Retinal pigment epithelial cell (primary cell): ENCODE results near the gene ADARB2.

Source experiments
- DNase-seq: peaks from one replicate; pipeline ENCODE4 v3.0.0-alpha.2; 2010; ENCODE audit warnings: low read depth
- H3K4me3 ChIP-seq: 2 replicates; pipeline ENCODE4 v1.5.1; 2011; ENCODE audit warnings: mild to moderate bottlenecking, low read length, control low read depth, moderate library complexity
- TF ChIP-seq, protein P1 (sequence below): conservative IDR thresholded peaks from 2 replicates; pipeline ENCODE4 v1.5.1; 2011; ENCODE audit warnings: low read depth, low read length, control low read depth, inconsistent platforms

ADARB2 gene

DNA sequence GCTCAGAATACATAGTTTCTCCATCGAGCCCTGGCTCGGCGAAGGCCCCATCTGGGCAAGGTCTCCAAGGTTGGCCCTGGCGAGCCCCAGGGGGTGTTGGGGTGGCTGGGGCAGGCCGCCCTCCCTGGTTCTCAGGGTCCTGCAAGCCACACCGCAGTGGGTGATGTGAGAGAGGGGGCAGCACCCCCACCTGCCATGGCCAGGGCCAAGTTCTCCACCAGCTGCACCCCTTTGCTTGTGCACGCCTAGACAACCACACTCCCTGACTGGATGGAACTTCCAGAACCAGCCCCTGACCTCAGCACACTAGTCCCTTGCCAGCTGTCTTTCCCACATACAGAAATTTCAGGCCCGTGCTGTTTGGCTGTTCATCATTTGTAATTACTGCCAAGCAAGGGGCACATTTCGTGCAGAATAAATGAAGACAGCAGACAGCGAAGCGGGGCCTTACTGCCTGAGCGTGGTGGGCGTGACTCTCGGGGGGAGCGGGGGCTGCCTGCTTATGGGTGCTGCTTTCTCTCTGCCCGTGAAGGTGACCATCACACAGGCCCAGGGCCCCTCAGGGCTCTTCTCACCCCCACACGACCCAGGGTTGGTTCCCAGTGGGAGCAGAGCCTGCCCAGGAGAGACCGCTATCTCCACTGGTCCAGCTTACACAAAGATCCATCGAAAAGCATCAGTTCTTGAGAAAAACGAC is 85.9 kb downstream of the ADARB2 start:
- no peak for DNase-seq
- TF ChIP-seq, protein P1, sequence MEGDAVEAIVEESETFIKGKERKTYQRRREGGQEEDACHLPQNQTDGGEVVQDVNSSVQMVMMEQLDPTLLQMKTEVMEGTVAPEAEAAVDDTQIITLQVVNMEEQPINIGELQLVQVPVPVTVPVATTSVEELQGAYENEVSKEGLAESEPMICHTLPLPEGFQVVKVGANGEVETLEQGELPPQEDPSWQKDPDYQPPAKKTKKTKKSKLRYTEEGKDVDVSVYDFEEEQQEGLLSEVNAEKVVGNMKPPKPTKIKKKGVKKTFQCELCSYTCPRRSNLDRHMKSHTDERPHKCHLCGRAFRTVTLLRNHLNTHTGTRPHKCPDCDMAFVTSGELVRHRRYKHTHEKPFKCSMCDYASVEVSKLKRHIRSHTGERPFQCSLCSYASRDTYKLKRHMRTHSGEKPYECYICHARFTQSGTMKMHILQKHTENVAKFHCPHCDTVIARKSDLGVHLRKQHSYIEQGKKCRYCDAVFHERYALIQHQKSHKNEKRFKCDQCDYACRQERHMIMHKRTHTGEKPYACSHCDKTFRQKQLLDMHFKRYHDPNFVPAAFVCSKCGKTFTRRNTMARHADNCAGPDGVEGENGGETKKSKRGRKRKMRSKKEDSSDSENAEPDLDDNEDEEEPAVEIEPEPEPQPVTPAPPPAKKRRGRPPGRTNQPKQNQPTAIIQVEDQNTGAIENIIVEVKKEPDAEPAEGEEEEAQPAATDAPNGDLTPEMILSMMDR: no peak
- no peak overlapping the region for H3K4me3 ChIP-seq

DNA sequence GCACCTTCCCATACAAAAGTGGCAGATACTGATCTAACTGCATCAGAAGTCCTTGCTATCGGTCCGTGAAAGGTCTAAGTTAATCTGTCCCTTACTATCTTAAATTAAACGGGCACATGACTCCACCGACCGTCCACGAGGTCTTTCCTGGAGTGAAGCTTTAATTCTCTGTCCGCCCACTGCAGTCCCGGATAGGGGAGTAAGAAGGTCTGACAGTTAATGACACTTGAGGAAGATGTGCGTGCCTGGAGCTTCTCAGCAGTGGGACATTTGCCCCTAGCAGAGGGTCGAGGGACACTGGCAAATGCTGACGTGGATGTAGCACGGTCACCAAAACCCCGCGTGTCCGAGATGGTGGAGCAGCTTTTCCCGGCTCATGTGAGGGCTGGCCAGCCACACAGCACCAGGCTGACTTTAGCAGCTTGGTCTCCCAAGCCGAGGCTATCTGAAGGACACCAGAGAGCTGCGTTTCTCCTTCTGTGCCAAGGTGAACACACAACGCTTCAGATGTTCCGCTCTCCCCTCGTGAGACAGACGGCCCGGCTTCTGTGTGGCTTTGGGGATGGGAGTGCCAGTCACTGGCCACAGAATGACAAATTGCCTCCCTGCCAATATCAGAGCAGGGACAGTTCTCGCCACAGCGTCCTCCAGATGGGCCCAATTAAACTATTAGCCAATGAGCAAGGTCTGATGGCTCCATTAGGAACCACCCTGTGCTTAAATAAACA is 86.6 kb downstream of the ADARB2 start:
- H3K4me3 ChIP-seq: no peak overlapping the region
- no peak for DNase-seq
- TF ChIP-seq, protein P1: no peak

DNA sequence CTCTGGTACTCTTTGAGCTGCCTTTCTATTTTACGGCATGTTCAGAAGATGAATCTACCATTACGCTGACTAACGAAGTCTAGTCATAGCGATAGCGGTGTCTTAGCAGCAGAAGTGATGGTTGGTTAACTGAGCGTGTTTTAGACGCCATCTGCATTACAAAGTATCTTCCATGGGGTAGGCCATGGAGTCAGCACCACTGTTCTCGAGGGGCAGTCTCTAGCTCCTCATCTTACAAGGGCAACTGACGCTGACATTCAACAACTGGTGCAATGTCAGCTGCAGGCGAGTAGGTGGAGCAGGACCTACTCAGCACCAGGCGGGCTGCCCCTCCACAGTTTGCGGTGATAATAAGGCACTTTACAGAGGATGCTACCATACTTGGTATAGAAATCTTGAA is 88.7 kb downstream of the ADARB2 start:
- DNase-seq: no peak

DNA sequence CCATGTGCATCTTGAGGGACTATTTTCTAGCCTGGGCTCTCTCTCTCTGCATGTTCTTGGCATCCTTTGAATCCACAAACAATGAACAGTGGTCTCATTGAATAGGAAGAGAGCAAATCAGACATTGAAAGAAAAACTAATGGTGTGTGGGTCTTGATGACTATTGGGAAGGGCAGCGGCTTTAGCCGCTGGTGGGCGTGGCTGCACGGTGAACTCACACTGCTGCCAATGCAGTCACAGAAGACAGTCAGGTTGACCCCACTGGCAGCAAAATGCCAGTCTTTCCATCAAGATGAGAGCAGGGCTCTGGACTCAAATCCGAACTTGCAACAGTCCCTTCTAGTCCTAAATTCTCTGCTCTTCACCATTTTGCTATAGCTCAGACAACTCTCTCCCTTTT is 91.0 kb downstream of the ADARB2 start:
- no peak for DNase-seq
- H3K4me3 ChIP-seq: no peak overlapping the region
- TF ChIP-seq, protein P1: no peak

More for the DNA sequence above, 88.7 kb downstream of the ADARB2 start:
- TF ChIP-seq, protein P1: no peak
- H3K4me3 ChIP-seq: no peak overlapping the region

DNA sequence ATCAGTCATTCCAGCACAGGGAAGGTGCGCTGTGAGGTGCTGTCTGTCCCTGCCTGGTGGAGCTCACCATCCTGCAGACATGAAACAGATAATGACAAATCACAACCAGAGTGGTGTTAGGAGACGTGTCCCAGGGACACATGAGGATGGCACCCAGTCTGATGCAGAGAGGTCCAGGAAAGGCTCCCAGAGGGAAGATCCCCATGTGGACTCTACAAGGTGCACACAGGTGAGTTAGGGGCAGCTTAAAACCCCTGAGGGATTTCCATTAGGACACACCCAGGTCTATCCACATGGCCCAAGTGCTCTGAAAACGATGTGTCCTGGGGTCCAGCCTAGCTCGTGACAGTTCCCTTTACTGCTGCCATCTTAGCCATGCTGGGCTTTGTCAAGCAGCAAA is 91.4 kb downstream of the ADARB2 start:
- TF ChIP-seq, protein P1: no peak
- DNase-seq: no peak
- H3K4me3 ChIP-seq: no peak overlapping the region

DNA sequence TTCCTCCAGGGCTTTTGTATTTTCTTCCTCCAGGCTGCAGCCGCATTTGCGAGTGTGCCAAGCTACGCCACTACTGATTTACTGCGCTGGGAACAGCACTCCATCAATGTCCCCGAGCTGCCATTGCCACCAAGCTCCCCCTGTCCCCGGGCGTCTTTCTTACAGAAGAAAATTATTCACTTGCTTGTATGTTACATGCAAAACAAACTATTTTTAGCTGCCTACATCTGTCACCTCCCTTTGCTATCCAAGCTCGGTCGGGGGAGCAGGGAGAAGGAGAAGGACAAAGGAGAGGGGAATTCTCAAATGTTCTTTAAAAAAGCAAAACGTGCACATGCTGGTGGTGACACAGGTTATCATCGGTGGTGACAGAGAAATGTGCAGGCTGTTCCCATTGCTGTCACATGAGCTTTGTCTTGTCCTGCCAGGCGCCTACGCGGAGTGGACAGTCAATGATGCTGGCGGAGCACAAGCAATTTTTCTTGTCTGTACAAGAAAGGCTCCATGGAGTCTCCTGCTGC is 93.1 kb downstream of the ADARB2 start:
- no peak overlapping the region for H3K4me3 ChIP-seq
- TF ChIP-seq, protein P1: no peak
- no peak for DNase-seq

DNA sequence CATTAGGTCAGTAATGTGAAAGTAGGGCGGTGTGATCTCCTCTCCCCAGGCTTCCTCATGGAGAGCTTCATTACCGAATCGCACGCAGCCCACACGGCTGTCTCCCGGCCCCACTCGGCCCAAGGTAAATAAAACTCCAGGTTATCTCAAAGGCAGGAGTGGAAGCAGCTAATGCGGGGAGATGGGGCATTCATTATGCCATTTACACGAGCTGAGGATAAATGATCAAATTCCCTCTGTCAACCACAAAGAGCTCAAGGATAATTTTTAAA is 93.5 kb downstream of the ADARB2 start:
- no peak overlapping the region for H3K4me3 ChIP-seq
- DNase-seq: no peak
- TF ChIP-seq, protein P1: no peak
